Subcutaneous preadipocyte (primary cell): Measurements from ENCODE around the gene ZNF441. TPM values are rescaled to one million over a fixed set of nuclear protein-coding genes. Genes with fewer than 3 reads are reported as not detected.

Experiments used
- total RNA-seq: library from RNA; depleted of rRNA; stranded (reverse); fragments of >200 nt; gene quantifications from 2 replicates; pipeline ENCODE4 v1.2.3, GENCODE V29; 2012

Gene ZNF441
- 4.8 and 5.7 TPM in 2 replicates for total RNA-seq

GRCh38 chr19:11766597-11767591 is at the start of gene ZNF441:
ZNF441 (plus strand) TSS chr19:11767000; CDS start chr19:11767194, 194 bp downstream.

DNA sequence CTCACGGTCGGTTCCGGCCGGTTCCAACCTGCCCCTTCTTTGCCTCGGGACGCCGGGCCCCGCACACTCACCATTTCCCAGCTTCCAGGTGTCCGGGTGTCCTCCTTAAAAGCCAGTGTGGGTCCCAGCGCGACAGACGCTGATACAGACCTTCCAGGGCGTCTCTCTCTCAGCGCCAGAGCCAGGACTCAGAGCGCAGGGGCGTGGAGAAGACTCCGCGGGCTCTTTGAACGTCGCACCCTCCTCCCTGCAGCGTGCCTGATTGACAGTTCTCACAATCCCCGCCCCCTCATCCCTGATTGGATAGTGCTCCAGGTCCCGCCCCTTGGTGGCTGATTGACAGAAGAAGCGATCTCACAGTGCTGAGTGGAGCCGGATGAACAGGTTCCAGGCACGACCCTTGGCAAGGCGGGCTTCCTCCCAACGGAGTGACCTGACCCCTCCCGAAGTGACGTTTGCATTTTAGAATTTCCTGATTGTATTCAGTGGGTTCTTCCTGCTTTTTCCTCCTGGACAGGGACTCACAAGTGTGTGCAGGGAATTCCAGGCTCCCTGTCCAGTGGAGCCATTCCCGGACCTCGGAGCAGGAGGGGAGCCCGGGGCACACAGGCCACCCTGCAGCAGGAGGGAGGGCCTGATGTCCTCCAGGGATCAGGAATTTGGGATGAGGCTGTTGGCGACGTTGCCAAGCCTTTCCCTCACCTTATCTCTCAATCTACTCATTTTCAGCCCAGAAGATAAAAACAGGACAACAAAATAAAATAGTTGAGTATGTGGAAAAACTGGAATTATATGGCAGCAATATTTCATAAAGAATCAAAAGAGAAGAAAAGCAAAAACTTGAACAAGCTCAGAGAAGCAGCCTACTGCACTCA is 27.8 kb upstream of the ZNF441 start, which contains the start of gene ZNF823:
ZNF823 (minus strand) TSS at position 201 of the 875 bp plus-strand sequence; CDS start at position 74, 127 bp downstream.

DNA sequence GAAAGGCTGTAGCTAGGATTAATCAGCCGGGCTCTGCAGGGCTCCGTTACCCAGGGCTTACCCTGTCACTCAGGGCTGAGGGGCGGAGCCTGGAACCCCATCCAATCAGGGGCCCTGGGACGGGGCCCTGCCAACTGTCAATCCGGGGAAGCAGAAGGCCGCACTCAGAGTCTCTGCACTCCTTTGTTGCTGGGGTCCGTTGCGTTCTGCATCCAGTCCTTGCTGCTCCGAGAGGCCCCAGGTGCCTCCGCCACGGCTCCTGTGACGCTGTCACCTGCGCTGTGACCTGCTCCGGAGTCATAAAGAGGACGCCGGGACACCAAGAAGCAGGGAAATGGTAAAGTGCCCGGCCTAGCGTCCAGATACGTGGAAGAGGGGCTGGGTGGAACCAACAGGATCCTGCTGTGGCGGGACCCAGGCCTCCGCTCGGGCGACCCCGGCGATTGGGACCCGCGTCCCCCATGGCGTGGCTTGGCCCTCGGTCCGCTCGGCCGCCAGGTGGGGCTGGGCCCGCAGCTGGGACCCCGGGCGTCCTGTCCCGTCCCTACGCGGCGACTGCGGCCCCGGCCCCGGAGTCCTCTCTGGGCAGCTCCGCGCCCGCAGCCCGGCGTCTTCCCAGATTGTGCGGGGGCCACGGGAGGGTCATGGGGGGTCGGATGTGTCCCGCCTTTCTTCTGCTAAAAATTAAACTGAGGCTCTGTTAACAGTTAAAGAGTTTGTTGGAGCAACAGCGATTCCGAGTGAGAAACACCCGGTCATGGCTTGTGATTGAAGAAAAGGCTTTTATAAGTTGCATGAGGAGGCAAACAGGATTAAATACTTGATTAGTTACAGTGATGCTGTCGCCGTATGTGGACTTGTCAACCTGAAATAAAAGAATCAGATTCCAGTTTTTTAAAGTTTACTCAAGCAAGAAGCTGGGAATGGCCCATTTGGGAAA is 31.9 kb downstream of the ZNF441 start, which contains the start of gene ZNF491:
ZNF491 (plus strand) TSS at position 133 of the 940 bp plus-strand sequence. CDS start 7,431 bp downstream, outside the sequence.

DNA sequence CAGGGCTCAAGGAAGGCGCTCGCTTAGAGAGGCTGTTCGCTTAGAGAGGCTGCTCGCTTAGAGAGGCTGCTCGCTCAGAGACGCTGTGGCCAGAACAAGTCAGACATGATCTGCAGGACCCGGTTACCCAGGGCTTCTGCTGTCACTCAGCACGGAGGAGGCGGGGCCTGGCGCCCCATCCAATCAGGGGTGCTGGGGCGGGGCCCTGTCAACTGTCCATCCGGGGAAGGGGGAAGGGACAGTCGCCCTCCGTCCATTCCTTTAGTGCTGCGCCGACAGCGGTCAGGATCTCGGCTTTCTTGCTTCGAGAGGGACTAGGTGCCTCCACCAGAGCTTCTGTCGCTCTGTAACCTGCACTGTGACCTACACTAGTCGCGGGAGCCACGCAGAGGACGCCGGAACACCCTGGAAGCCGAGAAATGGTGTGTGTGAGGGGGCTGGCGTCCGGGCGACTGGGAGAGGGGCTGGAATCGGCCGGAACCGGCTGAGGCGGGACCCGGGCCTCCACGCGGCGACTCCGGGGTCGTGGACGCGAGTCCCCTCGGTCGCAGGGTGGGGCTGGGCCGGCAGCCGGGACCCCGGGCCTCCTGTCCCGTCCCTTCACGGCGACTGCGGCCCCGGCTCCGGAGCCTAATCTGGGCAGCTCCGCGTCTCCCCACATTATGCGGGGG is 47.4 kb downstream of the ZNF441 start, which contains the start of gene ZNF440:
ZNF440 (plus strand) TSS at position 245 of the 671 bp plus-strand sequence; CDS start at position 420, 175 bp downstream.

Other genes with a start within 250 kb of the ZNF441 start
- 36.6 and 37.5 TPM in 2 replicates for gene ECSIT, start 237.9 kb upstream of the ZNF441 start, total RNA-seq
- 0.39 and 0.73 TPM in 2 replicates for gene CNN1, start 228.1 kb upstream of the ZNF441 start, total RNA-seq
- 37.1 and 38.9 TPM in 2 replicates for gene ELOF1, start 207.8 kb upstream of the ZNF441 start, total RNA-seq
- 0.20 and 0.37 TPM in 2 replicates for gene ACP5, start 189.4 kb upstream of the ZNF441 start, total RNA-seq
- gene ZNF627, start 169.5 kb upstream of the ZNF441 start, total RNA-seq = 9.2 and 10.3 TPM in 2 replicates
- gene ZNF823, start 28.1 kb upstream of the ZNF441 start, total RNA-seq = 1.5 and 2.5 TPM in 2 replicates
- gene ZNF491, start 31.5 kb downstream of the ZNF441 start, total RNA-seq = 0.20 and 1.1 TPM in 2 replicates
- gene ZNF440, start 47.3 kb downstream of the ZNF441 start, total RNA-seq = 6.8 and 7.0 TPM in 2 replicates
- 0.20 and 0.37 TPM in 2 replicates for gene ZNF439, start 81.7 kb downstream of the ZNF441 start, total RNA-seq
- gene ZNF69, start 120.8 kb downstream of the ZNF441 start, total RNA-seq = 0.20 and 0.73 TPM in 2 replicates
- 5.1 and 5.9 TPM in 2 replicates for gene ZNF700, start 158.1 kb downstream of the ZNF441 start, total RNA-seq
- gene ZNF763, start 198.0 kb downstream of the ZNF441 start, total RNA-seq = 0.20 and 0.37 TPM in 2 replicates